GM19351 (cell line): Measurements from ENCODE around the gene CGNL1.

Source experiments
- ATAC-seq: cut with Tn5 transposase; IDR thresholded peaks from one replicate; pipeline ENCODE4 v1.9.1; 2021; ENCODE audit warnings: mild to moderate bottlenecking, moderate library complexity; ENCODE audit not compliant: unreplicated experiment

Gene CGNL1

DNA sequence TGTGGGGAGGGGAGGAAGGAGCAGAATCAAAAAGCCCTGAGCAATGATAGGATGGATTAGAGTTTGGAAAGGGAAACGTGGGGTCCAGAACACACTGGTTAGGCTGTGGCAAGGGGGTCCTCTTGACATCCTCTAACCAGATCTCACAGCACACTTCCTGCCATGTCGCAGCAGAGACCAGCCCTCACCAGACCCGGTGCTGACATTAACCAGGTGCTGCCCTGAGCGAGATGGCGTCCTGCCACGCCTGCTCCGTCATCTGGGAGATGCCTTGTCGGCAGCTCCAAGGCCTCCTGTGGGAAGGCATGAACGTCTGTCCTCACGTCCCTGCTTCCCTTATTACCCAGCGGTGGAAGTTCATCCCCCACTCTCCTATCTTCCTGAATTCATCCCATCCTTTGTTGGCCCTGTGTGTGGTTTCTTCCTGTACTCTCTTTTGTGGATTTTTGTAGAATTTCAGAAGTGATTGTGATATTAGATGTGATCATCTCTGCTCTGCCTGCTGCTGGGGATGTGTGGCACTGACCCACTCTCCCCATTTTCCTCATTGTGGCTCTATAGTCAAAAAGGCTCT, 186.0 kb downstream of the CGNL1 start:
- no peak for ATAC-seq

- ATAC-seq = no peak
Observed at GRCh38 chr15:57563416-57563815, 187.1 kb downstream of the CGNL1 start.

DNA sequence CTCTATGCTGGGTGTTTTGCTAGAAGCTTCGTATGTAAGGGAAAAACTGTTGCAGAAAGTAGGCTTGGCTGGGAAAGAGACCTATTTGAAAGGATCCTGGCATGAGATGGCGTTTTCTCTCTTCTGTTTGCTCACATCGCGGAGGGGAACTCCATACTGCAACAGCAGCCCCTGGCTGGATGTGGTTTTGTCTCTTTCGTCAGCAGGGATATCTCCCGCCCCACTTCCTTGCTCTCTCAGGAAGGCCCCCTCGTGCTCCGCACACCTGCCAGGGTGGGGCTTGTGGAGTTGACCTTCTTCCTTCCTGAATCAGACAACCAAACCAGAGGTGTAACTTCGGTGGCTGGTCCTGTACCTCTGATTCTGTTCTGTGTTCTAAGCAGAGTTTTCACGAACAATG, 189.0 kb downstream of the CGNL1 start:
- no peak for ATAC-seq

DNA sequence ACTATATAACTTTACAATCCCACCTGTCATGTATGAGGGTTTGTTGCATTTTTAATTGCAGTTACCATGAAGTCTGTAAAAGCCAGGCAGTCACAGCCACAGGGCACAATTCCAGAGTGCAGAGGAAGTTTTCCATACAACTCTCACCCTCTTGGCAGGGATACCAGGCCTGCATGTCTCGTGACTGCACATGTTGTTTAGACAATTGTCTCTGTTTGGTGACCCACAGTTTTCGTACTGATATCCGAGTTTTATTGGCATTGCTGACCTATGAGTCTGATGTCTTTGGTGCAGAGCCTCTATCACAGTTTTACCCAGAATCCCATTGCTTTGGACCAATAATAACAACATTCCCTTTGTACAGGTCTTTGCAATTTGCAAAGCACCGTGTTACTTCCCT, 190.5 kb downstream of the CGNL1 start:
- ATAC-seq = no peak

DNA sequence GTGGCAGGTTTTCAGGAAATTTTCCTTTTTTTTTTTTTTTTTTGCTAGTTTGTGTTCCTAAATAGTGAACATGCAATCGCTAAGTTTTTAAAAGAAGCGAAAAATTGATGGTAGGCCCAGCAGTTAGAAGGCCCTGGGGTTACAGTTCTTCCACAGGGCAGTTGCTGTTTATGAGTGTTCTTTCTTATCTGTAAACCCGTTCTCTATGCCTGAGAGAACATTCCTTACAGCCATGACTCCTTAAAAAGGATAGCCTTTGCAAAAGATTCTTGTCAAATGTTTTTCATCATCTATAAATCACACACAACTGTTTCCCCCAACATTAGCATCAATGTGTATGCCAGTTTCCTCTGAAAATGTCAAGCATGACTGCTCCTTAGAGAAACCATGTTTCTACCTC, 191.6 kb downstream of the CGNL1 start:
- no peak for ATAC-seq

DNA sequence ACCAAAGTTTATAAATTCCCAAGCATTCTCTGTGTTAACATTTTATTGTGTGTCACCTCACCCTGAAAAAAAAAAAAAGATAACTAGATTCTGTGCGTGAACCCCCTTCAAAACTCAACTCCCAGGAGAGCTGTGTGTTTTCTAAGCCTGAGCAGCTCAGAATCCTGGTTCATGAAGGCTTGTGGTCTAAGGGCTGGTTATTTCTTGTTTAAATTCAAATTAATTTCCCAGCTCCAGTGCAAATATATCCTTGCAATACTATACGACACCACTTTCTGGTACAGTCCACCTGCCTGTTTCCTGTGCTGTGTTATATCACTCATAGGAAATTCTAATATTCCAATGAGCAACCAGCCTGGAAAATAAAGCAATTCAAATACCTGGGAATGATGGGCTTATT, 192.0 kb downstream of the CGNL1 start:
- no peak for ATAC-seq

DNA sequence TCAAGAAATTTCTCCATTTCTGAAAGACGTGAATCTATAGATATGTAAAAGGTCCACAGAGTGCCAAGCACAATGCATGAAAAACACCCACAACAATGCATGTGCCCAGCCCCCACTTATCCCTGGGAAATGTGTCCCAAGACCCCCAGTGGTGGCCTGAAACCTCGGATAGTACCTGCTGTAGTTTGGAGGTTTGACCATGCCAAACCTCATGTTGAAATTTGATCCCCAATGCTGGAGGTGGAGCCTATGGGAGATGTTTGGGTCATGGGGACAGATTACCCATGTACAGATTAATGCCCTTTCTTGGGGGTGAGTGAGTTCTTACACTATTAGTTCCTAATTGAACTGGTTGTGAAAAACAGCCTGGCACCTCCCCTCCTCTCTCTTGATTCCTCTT, 194.0 kb downstream of the CGNL1 start:
- no peak for ATAC-seq

DNA sequence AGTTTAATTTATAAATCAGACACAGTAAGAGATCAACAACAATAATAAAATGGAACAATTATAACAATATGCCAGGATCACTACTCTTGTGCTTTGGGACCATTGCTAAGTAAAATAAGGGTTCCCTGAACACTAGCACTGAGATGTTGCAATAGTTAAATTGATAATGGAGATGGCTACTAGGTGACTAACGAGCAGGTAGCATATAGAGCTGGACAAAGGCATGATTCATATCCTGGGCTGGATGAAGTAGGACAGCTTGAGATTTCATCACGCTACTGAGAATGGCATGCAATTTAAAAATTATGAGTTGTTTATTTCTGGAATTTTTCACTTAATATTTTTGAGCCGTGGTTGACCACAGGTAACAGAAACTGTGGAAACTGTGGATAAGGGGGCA, 194.7 kb downstream of the CGNL1 start:
- ATAC-seq = no peak

DNA sequence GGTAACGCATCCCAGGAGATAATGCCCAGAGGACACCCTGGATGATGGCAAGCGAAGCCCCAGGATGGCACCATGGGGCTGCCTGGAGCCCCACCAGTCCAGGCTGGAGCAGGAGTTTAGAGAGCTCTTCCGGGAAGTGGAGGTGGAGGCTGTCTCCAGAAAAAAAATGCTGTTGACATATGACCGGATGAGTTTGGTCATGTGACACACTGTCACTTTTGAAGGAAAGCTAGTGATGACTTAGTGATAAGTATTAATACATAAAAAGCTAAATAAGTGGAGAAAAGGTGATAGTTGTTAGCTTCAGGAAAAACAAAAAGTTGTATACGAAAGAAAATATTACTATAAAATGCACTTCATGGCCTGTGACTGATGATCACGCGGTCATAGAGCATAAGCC, 195.4 kb downstream of the CGNL1 start:
- no peak for ATAC-seq

GRCh38 chr15:57572468-57572867, 196.2 kb downstream of the CGNL1 start:
- no peak for ATAC-seq

DNA sequence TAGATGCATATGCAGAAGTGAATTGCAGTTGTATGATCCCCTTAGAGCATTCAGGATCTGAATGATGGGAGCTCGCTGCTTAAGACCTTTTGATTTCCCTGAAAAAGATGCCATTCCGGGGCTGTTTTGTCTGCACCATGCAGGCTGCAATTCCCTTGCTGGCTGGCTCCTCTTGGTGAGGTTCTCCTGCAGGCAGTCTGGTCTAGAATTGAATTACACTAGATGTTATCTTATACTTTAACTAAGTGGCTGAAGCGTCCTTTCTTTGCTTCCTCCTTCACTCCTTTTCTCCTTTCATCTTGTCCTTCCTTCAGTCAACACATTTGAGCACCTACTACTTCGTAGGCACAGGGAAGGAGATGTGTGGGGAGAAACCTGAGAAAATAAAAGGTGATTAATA, 196.8 kb downstream of the CGNL1 start:
- ATAC-seq = no peak

- no peak for ATAC-seq
Observed at GRCh38 chr15:57575363-57575762, 199.1 kb downstream of the CGNL1 start.

DNA sequence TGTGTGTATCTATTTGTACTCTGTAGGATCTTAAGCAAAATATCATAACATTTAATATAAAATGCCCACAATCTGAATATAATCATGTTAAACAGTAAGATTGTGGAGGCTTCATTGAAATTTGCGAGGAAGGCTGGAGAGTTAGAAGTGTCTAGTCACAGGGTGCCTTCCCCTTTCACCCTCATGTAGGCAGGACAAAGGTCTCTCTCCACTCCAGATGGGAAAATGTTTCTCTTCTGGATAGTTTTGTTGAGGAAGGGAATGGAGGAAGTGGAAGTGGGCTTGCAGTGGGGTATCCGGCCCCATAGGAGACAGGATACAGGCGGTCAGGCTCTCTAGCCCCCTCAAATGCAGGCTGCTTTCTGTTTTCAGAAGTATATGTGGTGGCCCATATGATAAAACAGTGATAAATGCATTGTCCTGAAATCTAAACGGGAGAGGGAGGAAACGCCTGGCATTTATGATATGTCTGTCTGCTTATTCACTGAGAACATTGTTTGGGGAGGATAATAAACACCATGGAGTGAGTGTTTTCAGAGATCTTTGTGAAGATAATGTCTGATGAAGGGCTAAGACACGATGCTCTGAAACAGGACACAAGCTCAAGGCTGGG, 202.1 kb downstream of the CGNL1 start:
- no peak for ATAC-seq

- ATAC-seq = no peak
Observed at GRCh38 chr15:57580428-57580827, 204.1 kb downstream of the CGNL1 start.

DNA sequence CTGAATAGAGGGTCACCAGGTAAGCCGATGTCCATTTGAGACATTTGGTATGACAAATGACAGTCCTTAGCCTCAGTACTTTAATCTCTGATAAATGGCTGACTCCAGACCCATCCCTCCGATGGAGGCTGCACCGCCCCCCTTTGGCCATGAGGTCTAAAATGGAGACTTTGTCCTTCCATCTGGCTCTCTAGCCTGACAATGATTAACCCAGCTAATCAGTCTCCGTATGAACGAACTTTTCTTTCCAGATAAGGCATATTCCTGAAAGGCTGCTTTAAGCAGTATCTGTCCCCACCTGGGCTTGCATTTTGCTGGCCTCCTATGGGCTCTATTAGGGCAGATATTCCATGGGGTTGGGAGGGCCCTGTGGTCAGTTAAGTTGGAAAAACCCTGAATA, 204.6 kb downstream of the CGNL1 start:
- ATAC-seq = no peak

GRCh38 chr15:57582090-57582489, 205.8 kb downstream of the CGNL1 start:
- no peak for ATAC-seq

DNA sequence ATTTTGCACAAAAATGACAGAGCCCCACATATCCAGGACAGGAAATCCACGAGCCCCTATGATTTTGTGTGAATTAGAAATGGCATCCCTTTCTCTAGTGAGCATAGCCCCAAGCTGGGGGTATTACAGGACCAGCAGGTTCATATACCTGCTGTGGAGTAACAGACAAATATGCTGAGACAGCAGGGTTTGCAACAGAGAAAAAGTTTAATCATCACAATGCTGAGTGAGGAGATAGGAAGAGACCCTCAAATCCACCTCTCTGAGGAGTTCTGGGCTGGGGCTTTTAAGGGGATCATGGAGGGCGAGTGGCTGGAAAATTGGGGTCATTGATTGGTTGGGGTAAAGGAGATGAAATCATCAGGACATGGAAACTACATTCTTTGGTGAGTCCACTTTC, 207.0 kb downstream of the CGNL1 start:
- no peak for ATAC-seq

DNA sequence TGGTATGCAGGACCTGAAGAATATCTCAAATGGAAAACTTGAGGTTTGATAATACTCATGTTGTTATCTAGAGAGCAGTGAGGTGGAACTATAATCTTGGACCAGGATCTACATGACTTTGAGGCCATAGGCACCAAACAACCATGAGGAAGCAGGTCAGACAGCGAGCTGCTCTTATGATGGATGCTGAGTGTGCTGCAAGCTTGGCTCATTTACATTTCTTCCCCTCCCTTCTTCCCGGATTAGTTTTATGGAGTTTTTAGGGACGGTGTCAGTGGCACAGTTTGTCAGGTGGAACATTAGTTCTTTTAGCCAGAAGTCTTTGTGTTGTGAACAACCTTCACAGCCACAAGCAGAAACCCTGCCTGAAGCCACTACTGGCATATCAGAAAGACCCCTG, 207.4 kb downstream of the CGNL1 start:
- ATAC-seq = no peak

GRCh38 chr15:57586661-57587424, 210.5 kb downstream of the CGNL1 start:
- ATAC-seq = no peak

DNA sequence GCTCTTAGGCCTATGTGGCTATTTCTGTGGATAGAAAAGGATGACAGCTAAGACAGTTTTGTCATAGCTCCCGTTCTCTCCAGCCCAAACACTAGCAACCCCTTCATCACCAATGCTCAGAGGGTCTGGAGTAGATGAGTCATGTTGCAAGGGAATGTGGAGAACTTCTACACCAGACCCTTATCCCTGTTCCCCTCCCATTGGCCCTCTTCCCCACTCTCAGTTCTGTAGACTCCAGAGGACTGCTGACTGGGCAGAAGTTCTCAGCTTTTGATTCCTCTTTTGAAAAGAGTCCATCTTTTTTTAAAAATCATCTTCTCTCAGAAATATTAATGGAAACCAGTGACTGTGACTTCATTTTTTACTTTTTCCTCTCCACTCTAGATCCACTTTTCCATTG, 213.0 kb downstream of the CGNL1 start:
- no peak for ATAC-seq

DNA sequence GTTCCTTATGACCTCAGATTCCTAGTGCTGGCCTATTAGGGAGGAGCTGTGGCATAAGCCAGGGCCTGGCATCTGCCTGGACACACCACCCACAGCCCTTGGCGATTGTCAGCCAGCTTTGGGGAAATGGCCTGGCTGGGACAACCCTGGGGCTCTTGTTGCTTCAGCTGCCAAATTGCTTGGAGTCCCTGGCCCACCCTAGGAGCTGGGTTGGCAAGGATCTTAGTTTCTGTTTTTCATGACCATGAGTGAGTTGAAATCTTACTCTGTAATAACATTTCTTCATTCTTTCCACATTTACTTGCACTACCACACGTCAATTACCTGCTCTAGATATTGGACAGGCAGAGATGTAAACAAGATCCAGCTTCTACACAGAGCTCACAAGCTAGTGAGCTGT, 213.4 kb downstream of the CGNL1 start:
- ATAC-seq = no peak

GRCh38 chr15:57591237-57591821, 215.0 kb downstream of the CGNL1 start:
- no peak for ATAC-seq
